ENCODE measurements around the gene FAM117A. TPM values are rescaled to one million over a fixed set of nuclear protein-coding genes. Genes with fewer than 3 reads are reported as not detected.
A peak's percentile ranks its signal among the peaks of the same experiment; 100 is the strongest.

The FAM117A gene
- total RNA-seq, 4 donors from 2014 or later, result 13.3 to 33.0 (median 24.8) TPM

DNA sequence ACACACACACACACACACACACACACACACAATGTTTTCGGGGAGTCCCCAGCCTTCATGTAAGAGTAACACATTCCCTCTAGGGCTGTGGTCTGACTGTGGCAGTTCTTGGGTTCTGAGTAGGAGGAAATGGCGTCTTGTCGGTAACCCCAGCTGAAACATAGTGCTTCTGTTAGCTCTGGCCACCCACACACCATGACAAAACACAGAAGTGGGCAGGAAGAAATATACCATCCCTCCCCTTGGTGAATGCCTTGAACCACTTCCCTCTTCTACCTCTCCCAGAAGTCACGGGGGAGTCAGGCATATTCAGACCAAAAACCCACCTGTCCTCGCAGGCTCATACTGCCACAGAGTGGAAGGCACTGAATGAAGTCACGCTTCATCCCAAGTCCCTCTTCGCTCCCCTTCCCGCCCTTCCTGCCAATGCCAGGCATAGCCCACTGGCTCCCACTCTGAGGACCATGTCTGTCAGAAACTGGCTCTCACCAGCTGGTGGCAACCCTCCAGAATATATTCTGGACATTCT lies 67.6 kb downstream of the FAM117A start:
- H3K4me3 ChIP-seq, result no peak overlapping the region
- intact Hi-C loops (cut with DNase I), result no loop called here
- peaks cover 16 to 27% (median 24%) of the 10 kb centered on the region in 4 donors for H3K4me1 ChIP-seq
- no peaks in the 10 kb centered on the region for H3K9me3 ChIP-seq
- TF ChIP-seq POLR2AphosphoS5 (IDR thresholded peaks at IDR 0.05) (no peak), POLR2A (IDR thresholded peaks at IDR 0.05; ENCODE audit: low read depth) (no peak), EP300 (IDR thresholded peaks at IDR 0.05) (no peak)
- TF ChIP-seq, protein P1, sequence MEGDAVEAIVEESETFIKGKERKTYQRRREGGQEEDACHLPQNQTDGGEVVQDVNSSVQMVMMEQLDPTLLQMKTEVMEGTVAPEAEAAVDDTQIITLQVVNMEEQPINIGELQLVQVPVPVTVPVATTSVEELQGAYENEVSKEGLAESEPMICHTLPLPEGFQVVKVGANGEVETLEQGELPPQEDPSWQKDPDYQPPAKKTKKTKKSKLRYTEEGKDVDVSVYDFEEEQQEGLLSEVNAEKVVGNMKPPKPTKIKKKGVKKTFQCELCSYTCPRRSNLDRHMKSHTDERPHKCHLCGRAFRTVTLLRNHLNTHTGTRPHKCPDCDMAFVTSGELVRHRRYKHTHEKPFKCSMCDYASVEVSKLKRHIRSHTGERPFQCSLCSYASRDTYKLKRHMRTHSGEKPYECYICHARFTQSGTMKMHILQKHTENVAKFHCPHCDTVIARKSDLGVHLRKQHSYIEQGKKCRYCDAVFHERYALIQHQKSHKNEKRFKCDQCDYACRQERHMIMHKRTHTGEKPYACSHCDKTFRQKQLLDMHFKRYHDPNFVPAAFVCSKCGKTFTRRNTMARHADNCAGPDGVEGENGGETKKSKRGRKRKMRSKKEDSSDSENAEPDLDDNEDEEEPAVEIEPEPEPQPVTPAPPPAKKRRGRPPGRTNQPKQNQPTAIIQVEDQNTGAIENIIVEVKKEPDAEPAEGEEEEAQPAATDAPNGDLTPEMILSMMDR (IDR thresholded peaks at IDR 0.05), result no peak
- H3K27ac ChIP-seq (replicated peaks in 1 of 4), result no peak overlapping the region
- no peak for DNase-seq (ENCODE audit: extremely low spot score)
- H3K27me3 ChIP-seq, result no peaks in the 10 kb centered on the region
- H3K36me3 ChIP-seq, result peaks cover 13 to 20% (median 18%) of the 10 kb centered on the region in 4 donors
- 81% methylated on average over 8 of the region's 8 CpGs for WGBS

DNA sequence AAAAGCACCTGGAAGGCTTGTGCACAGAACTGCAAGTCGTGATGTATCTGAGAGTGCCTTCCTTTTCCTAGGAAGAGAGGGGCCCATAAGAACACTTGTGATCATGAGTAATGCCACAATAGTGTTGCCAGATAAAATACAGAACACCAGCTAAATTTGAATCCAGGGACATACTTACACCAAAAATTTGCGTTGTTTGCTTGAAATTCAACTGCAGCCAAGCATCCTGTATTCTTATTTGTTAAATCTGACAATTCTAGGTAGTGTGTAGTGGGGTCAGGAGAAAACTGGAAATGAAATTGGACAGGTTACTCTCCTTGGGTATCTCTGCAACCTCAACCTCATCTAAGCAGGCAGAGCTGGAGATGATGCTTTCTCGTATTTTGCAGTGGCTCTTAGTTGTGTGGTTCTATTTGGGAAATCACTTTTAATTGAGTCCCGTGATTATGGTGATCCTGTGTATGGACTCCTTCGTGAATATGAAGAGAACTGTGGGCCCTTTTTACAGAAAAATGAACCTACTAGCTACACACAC lies 68.2 kb downstream of the FAM117A start:
- Histone ChIP-seq H3K27me3 (no peaks in the 10 kb centered on the region), H3K4me3 (no peak overlapping the region), H3K9me3 (no peaks in the 10 kb centered on the region), H3K4me1 (peaks cover 22 to 32% (median 29%) of the 10 kb centered on the region in 4 donors), H3K27ac (replicated peaks in 1 of 4) (no peak overlapping the region), H3K36me3 (peaks cover 9 to 15% (median 13%) of the 10 kb centered on the region in 4 donors)
- DNase-seq (ENCODE audit: extremely low spot score), result no peak
- WGBS, result 43% methylated on average over 5 of the region's 5 CpGs
- intact Hi-C loops (cut with DNase I), result loop anchor here (2.0 kb wide), 1 partner anchor 125 kb away; no protein-coding TSS in a partner anchor
- TF ChIP-seq, protein P1 (IDR thresholded peaks at IDR 0.05), result no peak
- TF ChIP-seq POLR2AphosphoS5 (IDR thresholded peaks at IDR 0.05) (no peak), POLR2A (IDR thresholded peaks at IDR 0.05; ENCODE audit: low read depth) (no peak), EP300 (IDR thresholded peaks at IDR 0.05) (no peak)

DNA sequence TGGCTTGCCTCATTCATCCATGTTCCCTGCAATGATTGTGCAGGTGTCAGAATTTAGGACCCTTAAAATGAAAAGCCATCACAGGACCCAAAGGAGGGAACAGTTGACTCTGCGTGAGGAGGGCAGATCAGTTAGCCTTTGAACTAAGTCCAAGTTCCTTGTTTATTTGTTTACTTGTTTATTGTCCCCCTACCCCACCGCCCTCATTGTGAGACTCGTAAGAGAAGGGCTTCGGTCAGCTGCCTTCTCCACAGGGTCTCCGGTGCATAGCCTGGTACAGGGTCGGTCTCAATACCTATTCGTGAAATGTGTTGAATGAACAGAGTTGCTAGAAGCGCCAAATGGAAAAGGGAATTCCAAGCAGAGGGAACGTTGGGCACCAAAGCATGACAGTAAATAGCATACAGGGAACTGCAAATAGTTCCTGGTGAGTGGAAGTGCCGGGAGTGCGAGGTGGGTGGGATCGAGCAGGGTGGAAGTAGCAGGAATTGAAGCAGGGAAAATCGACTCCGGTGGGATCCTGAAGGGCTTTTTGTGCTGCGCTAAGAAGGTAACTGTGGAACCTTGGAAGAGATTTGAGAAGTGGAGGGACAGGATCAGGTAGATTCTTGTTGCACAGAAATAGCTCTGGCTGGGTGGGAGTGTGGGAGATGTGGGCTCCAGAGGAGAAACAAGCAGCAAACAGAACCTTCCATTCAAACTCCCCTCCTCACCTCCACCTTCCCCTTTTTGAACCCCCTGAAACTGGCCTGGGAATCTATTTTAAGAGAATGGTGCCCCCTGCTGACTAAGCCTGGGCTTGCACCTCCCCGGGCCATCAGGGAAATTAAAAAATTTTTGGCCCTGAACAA lies 68.9 kb downstream of the FAM117A start:
- Histone ChIP-seq H3K4me3 (peak overlapping the region in 3 of 4 donors; percentile 1 to 22 (median 4)), H3K27me3 (no peaks in the 10 kb centered on the region), H3K9me3 (no peaks in the 10 kb centered on the region), H3K4me1 (peaks cover 28 to 39% (median 36%) of the 10 kb centered on the region in 4 donors), H3K36me3 (peaks cover 2 to 8% (median 6%) of the 10 kb centered on the region in 4 donors), H3K27ac (replicated peaks in 1 of 4) (peak overlapping the region in 1 of 4 donors; percentile 42)
- intact Hi-C loops (cut with DNase I), result loop anchor here (2.0 to 5.0 kb wide), 2 partner anchors 48 to 124 kb away; no protein-coding TSS in a partner anchor
- DNase-seq (ENCODE audit: extremely low spot score), result peak; percentile 94
- TF ChIP-seq POLR2A (IDR thresholded peaks at IDR 0.05; ENCODE audit: low read depth), result no peak
- TF ChIP-seq, protein P1 (IDR thresholded peaks at IDR 0.05), result peak; percentile 97 to 99 (median 98)
- 32% methylated on average over 16 of the region's 16 CpGs for WGBS

DNA sequence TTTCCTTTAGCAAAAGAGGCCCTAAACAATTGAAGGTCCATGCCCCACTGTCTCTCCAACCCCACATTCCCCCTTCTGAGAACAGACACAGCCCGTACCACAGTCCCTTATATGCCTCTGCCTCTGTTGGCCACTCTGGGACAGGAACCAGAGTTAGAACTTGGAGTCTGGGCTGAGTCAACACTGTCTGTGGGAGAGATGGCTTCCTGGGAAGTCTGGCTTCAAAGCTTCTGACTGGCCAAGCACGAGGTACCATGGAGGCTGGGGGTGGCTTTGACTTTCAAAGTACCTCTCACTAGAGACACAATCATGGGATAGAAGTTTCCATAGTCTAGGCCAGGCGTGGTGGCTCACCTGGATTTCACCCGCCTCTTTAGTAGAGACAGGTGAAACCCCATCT lies 71.2 kb downstream of the FAM117A start:
- intact Hi-C loops (cut with DNase I), result loop anchor here (5.0 kb wide), 1 partner anchor 45 kb away; no protein-coding TSS in a partner anchor
- whole genome bisulfite sequencing, result 87% methylated on average over 4 of the region's 4 CpGs
- H3K4me3 ChIP-seq, result no peak overlapping the region
- DNase-seq (ENCODE audit: extremely low spot score), result no peak
- no peaks in the 10 kb centered on the region for H3K36me3 ChIP-seq
- no peaks in the 10 kb centered on the region for H3K9me3 ChIP-seq
- no peak for TF ChIP-seq EP300 (IDR thresholded peaks at IDR 0.05)
- no peak for TF ChIP-seq POLR2AphosphoS5 (IDR thresholded peaks at IDR 0.05)
- TF ChIP-seq, protein P1 (IDR thresholded peaks at IDR 0.05), result no peak
- TF ChIP-seq POLR2A (IDR thresholded peaks at IDR 0.05; ENCODE audit: low read depth), result no peak
- H3K27me3 ChIP-seq, result no peaks in the 10 kb centered on the region
- peaks cover 34 to 57% (median 47%) of the 10 kb centered on the region in 4 donors for H3K4me1 ChIP-seq
- peak overlapping the region; percentile 86 to 90 (median 89) for H3K27ac ChIP-seq (replicated peaks in 1 of 4)

Measured in esophagus muscularis mucosa (tissue), 4 donors.